Ovary (tissue), 9 donors: ENCODE measurements around the gene SORCS2. TPM values are rescaled to one million over a fixed set of nuclear protein-coding genes. Genes with fewer than 3 reads are reported as not detected.
A peak's percentile ranks its signal among the peaks of the same experiment; 100 is the strongest.

ENCODE experiments used
- DNase-seq, 5 donors: peaks; one replicate each; pipeline ENCODE4 v3.0.0-alpha.2; 2019 to 2020
- H3K27ac ChIP-seq, 2 donors: fragments of 200-600 bp; one replicate each; pipeline versions ENCODE4 v1.5.1 to v1.8.0; 2019 to 2022
- H3K27me3 ChIP-seq: fragments of 200-600 bp; one replicate; pipeline ENCODE4 v1.8.0; 2022
- H3K36me3 ChIP-seq: fragments of 200-600 bp; sonication (generic); one replicate; pipeline ENCODE4 v1.5.1; 2019
- H3K4me1 ChIP-seq: one replicate; pipeline ENCODE4 v1.8.1; 2013; ENCODE audit warnings: mild to moderate bottlenecking, moderate library complexity; ENCODE audit not compliant: insufficient read depth
- H3K4me3 ChIP-seq: fragments of 200-600 bp; sonication (generic); one replicate; pipeline ENCODE4 v1.5.1; 2017
- H3K9me3 ChIP-seq, 2 donors: fragments of 200-600 bp in 1 of 2; sonication (generic) in 1 of 2; one replicate each; pipeline versions ENCODE4 v1.5.1 to v1.8.1; 2013 to 2019; ENCODE audit warnings: mild to moderate bottlenecking in 1 of 2, moderate library complexity in 1 of 2
- EP300 ChIP-seq: sonication (generic); formaldehyde crosslinking; IDR thresholded peaks from one replicate; pipeline ENCODE4 v1.6.1; 2017; ENCODE audit warnings: antibody characterized with exemption
- POLR2A ChIP-seq: fragments of 450-650 bp; IDR thresholded peaks from one replicate; pipeline ENCODE4 v1.6.1; 2017; ENCODE audit warnings: antibody characterized with exemption, mild to moderate bottlenecking, moderate library complexity
- WGBS, 3 donors: extraction: QIAGEN DNeasy Blood & Tissue Kit in 1 of 3; methylation state at CpG; one replicate each; pipeline versions ENCODE4 v1.1.5 to v1.1.7; 2013 to 2017; 5-methylcytosine and 5-hydroxymethylcytosine counted together
- intact Hi-C, 4 donors: fragments of 100-400 bp; cut with DNase I; formaldehyde crosslinking; loops; one replicate each; pipeline versions ENCODE4 v1.11.0 to v1.15.1; 2022 to 2023
- polyA plus RNA-seq, 2 donors: library from polyadenylated mRNA; stranded (reverse); fragments of 200-250 nt in 1 of 2; fragments of 350-450 nt in 1 of 2; fragmentation: Illumina TruSeq in 1 of 2; extraction: RNeasy Lipid Tissue Mini Kit (QIAGEN cat#74804) in 1 of 2; gene quantifications; one replicate each; pipeline ENCODE4 v1.2.3, GENCODE V29; 2013 to 2014
- total RNA-seq, 7 donors: library from RNA; depleted of rRNA in 2 of 7; stranded (reverse); fragments of >200 nt in 2 of 7; fragmentation: NEBNext Ultra II Directional in 3 of 7; extraction: Animal tissue kit (Norgen Biotek cat#: 25700) in 3 of 7; gene quantifications; one replicate each; pipeline versions ENCODE4 v1.1.0 to v1.2.4, GENCODE V29; 2016 to 2023
- TF ChIP-seq, protein P1 (sequence below), 3 donors: fragments of 450-650 bp in 2 of 3; fragments of 200-600 bp in 1 of 3; IDR thresholded peaks; one replicate each; pipeline versions ENCODE4 v1.5.1 to v1.8.0; 2016 to 2022; ENCODE audit warnings: antibody characterized with exemption in 3 of 3, mild to moderate bottlenecking in 1 of 3
- donor health status: DM: no; HTN: no; CAD: no; lungs with moderate emphysema.
- donor health status: DM: no; HTN: no; CAD: no.
- donor health status: Bipolar disorder and iron deficiency.
- donor health status: DM: yes; HTN: yes; CAD: no.
- donor health status: DM: no; HTN: no; CAD: no.
- donor health status: DM: yes; HTN: yes; CAD: no.

SORCS2 gene
- total and polyA plus RNA-seq, 9 donors, result 0.60 to 23.9 (median 7.1) TPM

DNA sequence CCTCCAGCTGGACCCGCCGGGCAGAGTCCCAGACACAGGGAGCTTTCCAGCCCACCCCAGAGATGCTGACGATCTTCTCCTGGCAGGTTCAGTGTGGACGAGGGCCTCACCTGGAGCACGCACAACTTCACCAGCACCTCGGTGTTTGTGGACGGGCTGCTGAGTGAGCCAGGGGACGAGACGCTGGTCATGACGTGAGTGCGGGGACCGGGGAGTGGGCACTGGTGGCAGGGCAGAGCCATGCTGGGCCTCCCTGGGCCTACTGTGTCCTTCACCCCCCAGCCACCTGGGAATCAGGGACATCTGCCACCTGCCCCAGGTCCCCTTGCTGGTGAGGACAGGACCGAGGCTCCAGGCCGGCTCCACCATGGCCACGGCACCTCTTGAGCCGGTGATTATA, 511.8 kb downstream of the SORCS2 start:
- TF ChIP-seq POLR2A (no peak), EP300 (no peak)
- TF ChIP-seq, protein P1, sequence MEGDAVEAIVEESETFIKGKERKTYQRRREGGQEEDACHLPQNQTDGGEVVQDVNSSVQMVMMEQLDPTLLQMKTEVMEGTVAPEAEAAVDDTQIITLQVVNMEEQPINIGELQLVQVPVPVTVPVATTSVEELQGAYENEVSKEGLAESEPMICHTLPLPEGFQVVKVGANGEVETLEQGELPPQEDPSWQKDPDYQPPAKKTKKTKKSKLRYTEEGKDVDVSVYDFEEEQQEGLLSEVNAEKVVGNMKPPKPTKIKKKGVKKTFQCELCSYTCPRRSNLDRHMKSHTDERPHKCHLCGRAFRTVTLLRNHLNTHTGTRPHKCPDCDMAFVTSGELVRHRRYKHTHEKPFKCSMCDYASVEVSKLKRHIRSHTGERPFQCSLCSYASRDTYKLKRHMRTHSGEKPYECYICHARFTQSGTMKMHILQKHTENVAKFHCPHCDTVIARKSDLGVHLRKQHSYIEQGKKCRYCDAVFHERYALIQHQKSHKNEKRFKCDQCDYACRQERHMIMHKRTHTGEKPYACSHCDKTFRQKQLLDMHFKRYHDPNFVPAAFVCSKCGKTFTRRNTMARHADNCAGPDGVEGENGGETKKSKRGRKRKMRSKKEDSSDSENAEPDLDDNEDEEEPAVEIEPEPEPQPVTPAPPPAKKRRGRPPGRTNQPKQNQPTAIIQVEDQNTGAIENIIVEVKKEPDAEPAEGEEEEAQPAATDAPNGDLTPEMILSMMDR (IDR thresholded peaks at IDR 0.05), result no peak
- WGBS, 3 donors, result 95 to 97% (median 96%) methylated on average over 16 of the region's 16 CpGs
- Histone ChIP-seq H3K4me1 (peaks cover 7% of the 10 kb centered on the region), H3K27ac (no peak overlapping the region), H3K36me3 (no peaks in the 10 kb centered on the region), H3K9me3 (no peaks in the 10 kb centered on the region), H3K27me3 (no peaks in the 10 kb centered on the region), H3K4me3 (no peak overlapping the region)
- intact Hi-C loops, result no loop called here
- no peak for DNase-seq

DNA sequence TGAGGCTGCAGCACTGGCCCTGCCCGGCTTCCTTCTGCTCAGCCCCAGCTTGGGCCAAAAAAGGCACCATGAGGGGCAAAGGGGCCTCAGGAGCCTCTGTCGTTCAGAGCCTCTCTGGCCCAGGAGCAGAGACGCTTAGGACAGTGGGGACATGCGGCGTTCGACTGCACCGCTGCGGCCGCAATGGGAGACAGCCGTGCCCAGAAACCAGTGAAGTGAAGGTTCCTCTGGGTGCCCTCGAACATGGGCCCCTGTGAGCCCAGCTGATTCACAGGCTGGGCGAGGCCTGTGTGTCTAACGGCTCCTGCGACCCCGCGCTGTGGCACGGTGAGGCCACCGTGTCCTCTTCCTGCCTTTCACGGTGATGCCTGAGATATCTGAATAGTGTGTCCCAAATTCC, 512.3 kb downstream of the SORCS2 start:
- 90 to 96% (median 92%) methylated on average over 18 to 19 of the region's 19 CpGs for WGBS, 3 donors
- Histone ChIP-seq H3K4me3 (no peak overlapping the region), H3K9me3 (no peaks in the 10 kb centered on the region), H3K27ac (no peak overlapping the region), H3K4me1 (peaks cover 5% of the 10 kb centered on the region), H3K27me3 (no peaks in the 10 kb centered on the region), H3K36me3 (no peaks in the 10 kb centered on the region)
- TF ChIP-seq EP300, result no peak
- TF ChIP-seq POLR2A, result no peak
- TF ChIP-seq, protein P1 (IDR thresholded peaks at IDR 0.05), result no peak
- no peak for DNase-seq
- intact Hi-C loops, result no loop called here

DNA sequence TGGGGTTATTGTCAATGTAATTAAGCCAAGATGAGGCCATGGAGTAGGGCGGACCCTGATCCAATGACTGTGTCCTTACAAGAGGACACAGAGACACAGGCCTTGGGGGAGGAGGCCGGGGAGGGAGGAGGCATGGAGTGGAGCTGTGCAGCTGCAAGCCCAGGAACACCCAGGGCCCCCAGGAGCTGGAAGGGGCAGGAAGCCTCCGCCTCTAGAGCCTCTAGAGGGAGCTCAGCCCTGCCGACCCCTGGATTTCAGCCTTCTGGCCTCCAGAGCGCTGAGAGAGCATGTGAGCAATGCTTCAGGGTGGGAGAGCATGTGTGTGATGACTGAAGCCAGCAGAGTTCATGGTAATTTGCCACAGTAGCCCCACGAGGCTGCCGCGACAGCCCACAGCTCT, 512.7 kb downstream of the SORCS2 start:
- TF ChIP-seq, protein P1 (IDR thresholded peaks at IDR 0.05), result no peak
- no peak for TF ChIP-seq POLR2A
- intact Hi-C loops, result no loop called here
- H3K4me1 ChIP-seq, result peaks cover 5% of the 10 kb centered on the region
- H3K27ac ChIP-seq, result no peak overlapping the region
- H3K36me3 ChIP-seq, result no peaks in the 10 kb centered on the region
- no peaks in the 10 kb centered on the region for H3K27me3 ChIP-seq
- DNase-seq, result peak in 2 of 5 donors; percentile 42 to 61
- WGBS, 3 donors, result 73 to 82% (median 74%) methylated on average over 8 of the region's 8 CpGs
- H3K9me3 ChIP-seq, result no peaks in the 10 kb centered on the region
- no peak overlapping the region for H3K4me3 ChIP-seq

DNA sequence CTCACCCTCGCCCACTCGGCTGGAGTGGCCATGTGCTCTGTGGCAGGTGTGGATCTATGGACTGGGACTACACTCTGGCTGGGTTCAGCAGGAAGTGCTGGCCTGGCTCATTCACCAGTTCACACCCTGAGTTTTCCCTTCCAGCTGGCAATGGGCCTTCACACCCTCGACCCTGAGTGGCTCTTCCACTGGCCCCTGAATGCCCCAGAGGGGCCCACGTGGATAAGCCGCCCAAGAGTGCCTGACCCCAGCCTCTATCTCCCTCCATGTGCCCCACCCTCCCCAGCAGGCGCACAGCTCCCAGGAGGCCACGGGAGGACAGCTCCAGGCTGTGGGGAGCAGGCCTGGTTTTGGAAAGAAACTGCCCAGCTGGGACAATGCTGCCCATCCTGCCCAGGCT, 513.3 kb downstream of the SORCS2 start:
- Histone ChIP-seq H3K36me3 (no peaks in the 10 kb centered on the region), H3K4me3 (no peak overlapping the region), H3K27me3 (no peaks in the 10 kb centered on the region), H3K9me3 (no peaks in the 10 kb centered on the region), H3K4me1 (peaks cover 5% of the 10 kb centered on the region), H3K27ac (no peak overlapping the region)
- TF ChIP-seq, protein P1 (IDR thresholded peaks at IDR 0.05), result no peak
- no peak for TF ChIP-seq EP300
- no peak for TF ChIP-seq POLR2A
- WGBS, 3 donors, result 42 to 53% (median 47%) methylated on average over 7 of the region's 7 CpGs
- intact Hi-C loops, result no loop called here
- peak in 2 of 5 donors; percentile 52 to 64 for DNase-seq

- WGBS, 3 donors, result 73 to 77% (median 75%) methylated on average over 17 of the region's 17 CpGs
- intact Hi-C loops, result no loop called here
- TF ChIP-seq POLR2A (no peak), EP300 (no peak)
- TF ChIP-seq, protein P1 (IDR thresholded peaks at IDR 0.05), result no peak
These were observed 515.9 kb downstream of the SORCS2 start for GRCh38 chr4:7708238-7708637.

More at GRCh38 chr4:7708238-7708637, 515.9 kb downstream of the SORCS2 start:
- peak in 1 of 5 donors; percentile 13 for DNase-seq
- Histone ChIP-seq H3K4me3 (no peak overlapping the region), H3K27ac (no peak overlapping the region), H3K27me3 (no peaks in the 10 kb centered on the region), H3K9me3 (no peaks in the 10 kb centered on the region), H3K36me3 (no peaks in the 10 kb centered on the region), H3K4me1 (peaks cover 5% of the 10 kb centered on the region)
